Type B pancreatic cell (in vitro differentiated cells): ENCODE measurements around the gene SETD7. TPM values are rescaled to one million over a fixed set of nuclear protein-coding genes. Genes with fewer than 3 reads are reported as not detected.

Experiments used
- DNase-seq: peaks from one replicate; pipeline ENCODE4 v3.0.0; 2021; ENCODE audit warnings: mixed read lengths; ENCODE audit not compliant: unreplicated experiment; ENCODE audit errors: extremely low spot score
- H3K27ac Mint-ChIP-seq: 2 replicates; pipeline ENCODE4 v1.8.0; 2021; ENCODE audit warnings: mild to moderate bottlenecking, mixed read lengths
- H3K27me3 Mint-ChIP-seq: 2 replicates; pipeline ENCODE4 v1.8.0; 2021; ENCODE audit warnings: mixed read lengths
- H3K36me3 Mint-ChIP-seq: 2 replicates; pipeline ENCODE4 v1.8.0; 2021; ENCODE audit warnings: mixed read lengths
- H3K4me1 Mint-ChIP-seq: one replicate; pipeline ENCODE4 v1.8.0; 2021; ENCODE audit warnings: mixed read lengths; ENCODE audit not compliant: unreplicated experiment
- H3K4me3 Mint-ChIP-seq: 2 replicates; pipeline ENCODE4 v1.8.0; 2021; ENCODE audit warnings: mild to moderate bottlenecking, mixed read lengths
- H3K9me3 Mint-ChIP-seq: 2 replicates; pipeline ENCODE4 v1.8.0; 2021; ENCODE audit warnings: mixed read lengths
- CTCF ChIP-seq: fragments of 200-600 bp; sonication (generic); conservative IDR thresholded peaks from 2 replicates; pipeline ENCODE4 v1.5.0; 2021; ENCODE audit warnings: antibody characterized with exemption, mild to moderate bottlenecking
- total RNA-seq: library from RNA; stranded (reverse); gene quantifications from 2 replicates; pipeline ENCODE4 v1.2.1, GENCODE V29; 2021; ENCODE audit warnings: low replicate concordance

The SETD7 gene
- total RNA-seq, 1 donor from 2014 or later, result 17.0 TPM

GRCh38 chr4:139553751-139554641, 2.0 kb downstream of the SETD7 start:
- Mint-ChIP-seq H3K36me3 (no peaks in the 10 kb centered on the region), H3K9me3 (no peaks in the 10 kb centered on the region), H3K27me3 (peaks cover 29% of the 10 kb centered on the region), H3K27ac (peak overlapping the region; percentile 99), H3K4me3 (peak overlapping the region; percentile 99), H3K4me1 (peaks cover 43% of the 10 kb centered on the region)
- no peak for TF ChIP-seq CTCF
- no peak for DNase-seq

DNA sequence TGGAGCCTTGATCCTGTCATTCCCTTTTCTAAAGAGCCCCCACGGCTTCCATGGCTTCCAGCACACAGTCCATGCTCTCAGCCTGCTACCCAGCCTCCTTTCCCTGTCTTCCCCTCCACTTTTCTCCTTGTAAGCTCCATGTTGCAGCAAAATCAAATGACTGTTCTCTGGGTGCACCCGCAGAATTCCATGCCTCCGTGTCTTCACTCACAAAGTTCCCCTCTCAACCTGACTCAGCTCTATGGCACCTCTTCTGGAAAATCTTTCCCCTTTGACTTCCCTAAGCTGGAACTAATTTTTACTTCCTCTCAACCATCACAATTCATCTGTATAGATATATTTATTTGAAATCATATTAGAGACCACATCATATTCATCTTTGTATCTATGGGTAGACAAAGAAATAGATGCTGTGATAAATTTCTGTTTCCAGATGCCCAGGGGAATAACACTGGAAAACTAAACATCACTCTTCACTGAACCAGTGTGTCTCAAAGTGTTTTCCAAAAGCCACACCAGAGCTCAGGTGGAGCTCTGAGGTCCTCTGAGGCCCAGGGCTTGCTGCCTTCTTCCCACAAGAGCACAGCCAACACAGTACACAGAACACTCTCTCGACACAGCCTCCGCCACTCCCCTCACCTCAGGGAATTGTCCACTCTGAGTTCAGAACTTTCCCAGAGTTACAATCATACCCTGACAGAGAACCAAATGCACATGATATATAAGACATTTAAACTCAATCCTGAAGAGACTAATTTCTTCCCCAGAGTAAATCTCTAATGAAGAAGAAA, 3.3 kb downstream of the SETD7 start:
- peaks cover 43% of the 10 kb centered on the region for H3K4me1 Mint-ChIP-seq
- H3K9me3 Mint-ChIP-seq, result no peaks in the 10 kb centered on the region
- no peak for DNase-seq
- peaks cover 16% of the 10 kb centered on the region for H3K27me3 Mint-ChIP-seq
- no peak for TF ChIP-seq CTCF
- H3K4me3 Mint-ChIP-seq, result peak overlapping the region; percentile 99
- H3K27ac Mint-ChIP-seq, result peak overlapping the region; percentile 99
- H3K36me3 Mint-ChIP-seq, result no peaks in the 10 kb centered on the region

GRCh38 chr4:139550724-139551429, 5.1 kb downstream of the SETD7 start:
- H3K27ac Mint-ChIP-seq, result peak overlapping the region; percentile 47
- no peak for DNase-seq
- peak overlapping the region; percentile 58 for H3K4me3 Mint-ChIP-seq
- H3K9me3 Mint-ChIP-seq, result no peaks in the 10 kb centered on the region
- H3K27me3 Mint-ChIP-seq, result peaks cover 4% of the 10 kb centered on the region
- TF ChIP-seq CTCF, result no peak
- H3K4me1 Mint-ChIP-seq, result peaks cover 39% of the 10 kb centered on the region
- H3K36me3 Mint-ChIP-seq, result peaks cover 5% of the 10 kb centered on the region

GRCh38 chr4:139547979-139548378, 8.0 kb downstream of the SETD7 start:
- H3K27me3 Mint-ChIP-seq, result no peaks in the 10 kb centered on the region
- H3K9me3 Mint-ChIP-seq, result no peaks in the 10 kb centered on the region
- H3K27ac Mint-ChIP-seq, result no peak overlapping the region
- no peak for TF ChIP-seq CTCF
- peaks cover 27% of the 10 kb centered on the region for H3K4me1 Mint-ChIP-seq
- no peak overlapping the region for H3K4me3 Mint-ChIP-seq
- no peak for DNase-seq
- H3K36me3 Mint-ChIP-seq, result peaks cover 9% of the 10 kb centered on the region

DNA sequence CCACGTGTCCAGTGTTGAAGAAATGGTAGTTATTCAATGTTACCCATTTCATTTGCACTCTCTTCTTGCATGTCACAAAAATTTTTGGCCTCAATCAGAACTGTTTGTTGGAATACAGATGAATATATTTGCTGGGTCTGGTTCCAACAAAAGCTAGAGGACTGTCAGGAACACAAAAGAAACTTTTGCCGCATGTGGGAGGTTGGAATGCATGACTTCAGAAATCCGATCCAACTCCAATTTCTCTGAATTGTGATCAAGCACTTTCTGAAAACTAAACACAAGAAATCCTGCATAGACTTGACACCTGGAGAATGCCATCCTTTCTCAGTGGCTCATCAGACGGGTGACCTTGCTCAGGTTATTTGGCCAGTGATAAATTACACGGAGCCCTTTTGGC, 15.4 kb downstream of the SETD7 start:
- no peak for TF ChIP-seq CTCF

More for the DNA sequence above, 15.4 kb downstream of the SETD7 start:
- Mint-ChIP-seq H3K27me3 (no peaks in the 10 kb centered on the region), H3K9me3 (no peaks in the 10 kb centered on the region), H3K4me1 (peaks cover 1% of the 10 kb centered on the region), H3K27ac (no peak overlapping the region), H3K36me3 (peaks cover 27% of the 10 kb centered on the region), H3K4me3 (no peak overlapping the region)
- DNase-seq, result no peak
